ENCODE results near the gene PARP12.

Gene PARP12

GRCh38 chr7:140033036-140033435 is 29.7 kb downstream of the PARP12 start:
- DNase-seq: no peak

- DNase-seq: no peak
Measured at GRCh38 chr7:140031364-140031763, 31.4 kb downstream of the PARP12 start.

GRCh38 chr7:140029072-140029471 is 33.7 kb downstream of the PARP12 start:
- DNase-seq: no peak

GRCh38 chr7:140028311-140028710 is 34.4 kb downstream of the PARP12 start:
- no peak for DNase-seq

GRCh38 chr7:140027858-140028257 is 34.9 kb downstream of the PARP12 start:
- DNase-seq: no peak

GRCh38 chr7:140026935-140027334 is 35.8 kb downstream of the PARP12 start:
- no peak for DNase-seq

- no peak for DNase-seq
Measured at GRCh38 chr7:140025814-140026433, 36.8 kb downstream of the PARP12 start.

- no peak for DNase-seq
Measured at GRCh38 chr7:140025241-140025640, 37.5 kb downstream of the PARP12 start.

GRCh38 chr7:140024585-140024984 is 38.2 kb downstream of the PARP12 start:
- no peak for DNase-seq

- no peak for DNase-seq
Measured at GRCh38 chr7:140023728-140024127, 39.0 kb downstream of the PARP12 start.

- no peak for DNase-seq
Measured at GRCh38 chr7:140022582-140023211, 40.1 kb downstream of the PARP12 start.

- peak in 1 of 2 experiments; percentile 10 for DNase-seq
Measured at GRCh38 chr7:140021603-140022002, 41.1 kb downstream of the PARP12 start.

GRCh38 chr7:140019606-140020005 is 43.1 kb downstream of the PARP12 start:
- no peak for DNase-seq

- no peak for DNase-seq
Measured at GRCh38 chr7:140019172-140019571, 43.6 kb downstream of the PARP12 start.

- no peak for DNase-seq
Measured at GRCh38 chr7:140018125-140019043, 44.4 kb downstream of the PARP12 start.

GRCh38 chr7:140017543-140017942 is 45.2 kb downstream of the PARP12 start:
- no peak for DNase-seq

GRCh38 chr7:140017034-140017433 is 45.7 kb downstream of the PARP12 start:
- DNase-seq: no peak

GRCh38 chr7:140016540-140016939 is 46.2 kb downstream of the PARP12 start:
- DNase-seq: no peak

GRCh38 chr7:140015471-140015970 is 47.2 kb downstream of the PARP12 start:
- no peak for DNase-seq

GRCh38 chr7:140014123-140014522 is 48.6 kb downstream of the PARP12 start:
- no peak for DNase-seq

- no peak for DNase-seq
Measured at GRCh38 chr7:140013676-140014075, 49.1 kb downstream of the PARP12 start.

GRCh38 chr7:140010194-140010895 is 52.4 kb downstream of the PARP12 start:
- no peak for DNase-seq

- DNase-seq: no peak
Measured at GRCh38 chr7:140009735-140010134, 53.0 kb downstream of the PARP12 start.
